ENCODE measurements around the gene ZBTB1.

GRCh38 chr14:64508215-64508776 lies 3.7 kb downstream of the ZBTB1 start:
- TF ChIP-seq CTCF (conservative IDR thresholded peaks at IDR 0.05 in 1 of 2, IDR thresholded peaks at IDR 0.05 in 1 of 2; ENCODE audit: extremely low read depth in 1 of 2, insufficient read depth in 1 of 2, low read depth in 1 of 2, low read length in 2 of 2) (no peak), EZH2 (IDR thresholded peaks at IDR 0.05; ENCODE audit: borderline replicate concordance, low read length) (no peak)

Measured in mammary epithelial cell (primary cell).